ENCODE data around the gene EML6.

The EML6 gene

DNA sequence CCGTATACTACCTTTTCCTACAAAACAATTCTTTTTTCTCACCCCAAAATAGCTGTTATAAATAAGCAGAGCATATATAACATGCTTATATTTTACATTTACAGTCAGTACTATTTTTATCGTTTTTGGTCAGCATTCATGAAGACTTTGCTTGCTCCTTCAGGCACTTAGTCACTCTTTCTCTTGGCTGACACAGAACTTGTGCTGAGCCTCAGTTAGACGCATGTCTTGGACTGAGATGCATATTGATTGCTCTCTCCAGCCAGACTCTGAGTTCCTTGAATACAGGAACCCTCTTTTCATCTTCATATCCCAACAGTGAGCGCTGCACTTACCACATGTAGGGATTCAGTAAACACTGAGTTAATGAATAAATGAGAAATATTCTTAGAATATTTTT, 168.4 kb downstream of the EML6 start:
- DNase-seq = no peak

DNA sequence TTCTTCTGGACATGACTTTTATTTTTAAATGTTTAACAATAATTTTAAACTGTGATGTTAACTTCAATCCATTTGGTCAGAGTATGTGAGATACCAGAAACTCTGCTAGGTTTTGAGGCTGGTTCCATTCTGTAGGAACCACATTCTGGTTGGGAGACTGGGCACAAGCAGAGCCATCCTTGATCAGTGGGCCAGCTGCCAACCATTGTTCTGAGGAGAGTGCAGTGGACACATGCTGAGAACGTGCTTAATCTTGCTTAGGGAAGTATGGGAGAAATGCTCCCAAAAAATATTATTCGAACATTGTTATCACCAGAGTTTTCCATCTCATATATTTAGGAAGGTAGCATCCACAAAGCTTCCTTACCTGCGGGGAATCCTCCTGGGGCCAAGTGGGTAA, 171.0 kb downstream of the EML6 start:
- no peak for DNase-seq

DNA sequence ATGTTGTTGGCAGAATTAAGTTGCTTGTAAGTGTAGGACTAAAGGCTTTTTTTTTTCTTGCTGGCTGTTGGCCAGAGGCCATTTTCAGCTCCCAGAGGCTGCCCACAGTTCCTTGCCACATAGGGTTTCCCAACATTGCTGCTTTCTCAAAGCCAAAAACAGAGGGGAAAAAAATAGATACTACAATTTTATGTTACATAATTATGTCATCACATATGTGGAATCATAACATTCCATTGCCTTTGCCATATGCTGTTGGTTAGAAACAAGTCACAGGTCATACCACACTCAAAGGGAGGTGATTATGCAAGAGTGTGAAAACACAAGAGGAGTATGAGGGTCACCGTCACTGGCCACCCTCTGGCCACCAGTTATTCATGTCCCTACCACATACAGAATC, 172.3 kb downstream of the EML6 start:
- no peak for DNase-seq

DNA sequence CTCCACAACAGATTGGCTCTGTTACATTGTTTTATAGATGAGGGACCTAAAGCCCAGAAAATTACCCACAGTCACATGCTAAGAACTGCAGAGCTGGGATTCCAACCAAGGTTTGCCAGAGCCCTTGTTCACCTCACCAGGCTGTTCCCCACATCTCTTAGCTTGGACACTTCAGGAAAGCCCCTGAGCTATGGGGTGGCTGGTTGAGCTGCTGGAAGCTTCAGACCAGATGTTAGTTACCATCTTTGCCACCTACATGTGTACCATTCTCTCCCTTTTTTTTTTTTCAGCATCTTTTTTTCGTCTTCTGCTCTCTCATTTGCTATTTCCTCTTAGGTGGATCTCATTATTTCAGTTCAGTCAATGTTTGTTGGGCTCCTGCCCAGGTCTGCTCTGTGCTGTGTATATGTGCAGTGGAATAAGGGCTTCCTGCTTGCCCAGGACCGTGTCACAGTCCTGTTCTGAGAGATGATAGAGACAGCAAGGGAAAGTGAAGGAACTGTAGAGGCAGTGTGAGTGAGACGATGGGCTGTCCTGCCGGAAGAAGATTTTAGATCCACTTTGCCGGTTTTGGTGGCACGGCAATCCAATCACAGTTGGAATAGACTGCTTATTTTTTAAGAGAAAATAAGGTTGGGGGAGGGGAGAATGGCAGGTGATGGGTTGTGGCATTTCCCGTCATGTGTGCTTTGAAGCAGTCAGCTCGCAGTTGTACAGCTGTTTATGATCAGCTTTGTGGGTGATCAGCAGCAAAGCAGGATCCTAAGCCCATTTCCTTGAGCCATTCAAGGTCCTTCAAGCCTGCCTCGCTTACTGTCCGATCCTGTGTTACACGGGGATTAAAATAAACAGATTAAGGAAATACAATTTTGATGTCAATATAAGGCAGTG, 174.2 kb downstream of the EML6 start:
- no peak for DNase-seq

DNA sequence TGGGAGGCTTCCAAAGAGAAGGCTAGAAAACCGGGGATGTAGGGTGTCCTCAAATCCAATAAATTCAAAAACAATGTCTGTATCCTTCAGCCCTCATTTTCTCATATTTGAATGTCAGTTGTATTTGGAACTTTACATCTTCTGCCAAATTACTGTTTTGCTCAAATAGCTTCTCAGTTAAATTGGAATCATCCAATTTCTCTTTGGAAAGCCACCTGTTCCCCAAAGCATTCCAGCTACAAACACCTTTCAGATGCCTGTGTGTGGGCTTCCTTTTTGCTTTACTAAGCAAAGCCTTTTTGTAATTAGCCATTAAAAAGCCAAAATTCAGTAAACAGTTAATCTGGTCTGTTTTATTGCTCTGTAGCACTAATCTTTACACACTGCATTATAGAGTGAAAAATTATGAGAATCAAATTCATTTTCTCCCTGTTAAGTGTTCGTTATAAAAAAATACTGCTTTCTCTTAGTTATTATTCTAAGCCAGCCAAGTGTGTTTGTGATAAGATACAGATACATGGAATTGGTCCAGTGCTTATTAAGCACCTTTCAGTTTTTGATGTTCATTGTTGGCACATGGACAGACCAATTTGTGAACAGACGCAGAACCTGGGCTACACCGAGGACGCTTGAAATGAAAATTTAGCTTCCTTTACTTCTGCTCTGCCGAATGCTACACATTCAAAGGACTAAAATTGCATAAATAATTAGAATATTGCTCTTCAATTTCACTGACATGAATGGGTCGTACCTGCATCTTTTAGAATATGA, 175.2 kb downstream of the EML6 start:
- DNase-seq = no peak

DNA sequence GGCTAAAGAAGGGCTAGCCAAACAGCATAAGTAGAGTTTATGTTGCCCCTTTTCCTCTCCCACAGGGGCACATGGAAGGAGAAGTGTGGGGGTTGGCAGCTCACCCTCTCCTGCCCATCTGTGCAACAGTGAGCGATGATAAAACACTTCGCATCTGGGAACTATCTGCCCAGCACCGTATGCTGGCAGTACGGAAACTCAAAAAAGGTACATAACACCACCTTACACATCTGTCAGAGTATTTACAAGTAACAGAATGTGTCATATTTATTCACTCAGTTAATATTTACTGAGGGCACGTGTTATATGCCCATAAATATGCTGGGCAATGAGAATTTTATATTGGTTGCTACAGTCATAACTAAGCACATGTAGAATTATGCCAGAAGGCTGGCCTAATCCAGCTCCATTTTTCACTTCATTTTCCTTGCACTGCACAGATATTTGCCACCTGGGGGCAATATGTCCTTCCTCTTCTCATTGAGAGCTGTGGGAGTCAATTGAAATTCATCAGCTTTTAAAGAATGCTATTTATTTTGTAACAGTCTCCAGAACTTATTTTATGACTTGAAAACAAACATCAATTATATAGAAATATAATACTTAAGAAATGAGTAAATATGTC, 176.2 kb downstream of the EML6 start:
- no peak for DNase-seq

DNA sequence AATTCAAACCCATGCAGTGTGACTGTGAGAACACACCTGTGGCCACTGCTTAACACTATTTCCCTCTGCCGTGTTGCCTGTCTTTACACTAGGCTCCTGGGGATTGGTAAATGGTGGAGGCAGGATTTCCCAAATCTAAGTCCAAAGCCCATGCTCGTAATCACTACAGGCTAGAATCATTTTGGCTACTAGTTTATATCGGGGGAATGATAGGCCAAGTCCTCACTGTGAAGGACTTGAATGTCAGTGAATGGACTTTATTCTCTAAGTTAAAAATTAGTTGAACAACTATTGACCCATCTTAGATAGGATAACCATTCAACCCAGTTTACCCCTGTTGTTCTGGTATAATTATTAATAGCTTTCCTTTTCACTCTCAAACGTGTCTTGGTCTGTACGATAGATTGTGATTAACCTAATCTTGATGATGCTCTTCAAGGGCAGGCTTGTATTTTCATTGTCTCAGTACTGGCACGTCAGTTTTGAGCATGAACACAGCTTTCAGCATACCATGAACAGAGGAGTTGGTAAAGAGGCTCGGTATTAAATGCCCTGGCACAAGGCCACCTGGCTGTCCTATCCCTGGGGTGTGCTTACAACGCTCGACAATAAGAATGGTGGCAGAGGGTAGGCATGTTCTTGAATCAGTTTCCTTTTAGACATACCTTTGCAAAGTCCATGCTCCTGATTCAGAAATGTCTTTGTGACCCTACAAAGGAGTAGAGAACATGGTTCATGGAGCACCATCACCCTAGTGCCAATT, 177.9 kb downstream of the EML6 start:
- DNase-seq = no peak

DNA sequence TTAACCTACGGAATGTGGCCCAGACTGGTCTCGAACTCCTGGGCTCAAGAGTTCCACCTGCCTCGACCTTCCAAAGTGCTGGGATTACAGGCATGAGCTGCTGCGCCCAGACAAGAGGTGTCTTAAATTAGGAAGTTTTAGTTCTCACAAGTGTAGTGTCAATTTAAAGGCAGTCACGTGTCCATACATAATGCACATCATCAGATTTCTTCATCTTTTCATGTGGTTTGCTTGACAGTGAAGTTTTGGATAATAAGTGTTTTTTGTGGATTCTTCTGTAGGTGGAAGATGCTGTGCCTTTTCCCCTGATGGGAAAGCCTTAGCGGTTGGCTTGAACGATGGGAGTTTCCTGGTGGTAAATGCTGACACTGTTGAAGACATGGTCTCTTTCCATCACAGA, 179.3 kb downstream of the EML6 start:
- DNase-seq = no peak

DNA sequence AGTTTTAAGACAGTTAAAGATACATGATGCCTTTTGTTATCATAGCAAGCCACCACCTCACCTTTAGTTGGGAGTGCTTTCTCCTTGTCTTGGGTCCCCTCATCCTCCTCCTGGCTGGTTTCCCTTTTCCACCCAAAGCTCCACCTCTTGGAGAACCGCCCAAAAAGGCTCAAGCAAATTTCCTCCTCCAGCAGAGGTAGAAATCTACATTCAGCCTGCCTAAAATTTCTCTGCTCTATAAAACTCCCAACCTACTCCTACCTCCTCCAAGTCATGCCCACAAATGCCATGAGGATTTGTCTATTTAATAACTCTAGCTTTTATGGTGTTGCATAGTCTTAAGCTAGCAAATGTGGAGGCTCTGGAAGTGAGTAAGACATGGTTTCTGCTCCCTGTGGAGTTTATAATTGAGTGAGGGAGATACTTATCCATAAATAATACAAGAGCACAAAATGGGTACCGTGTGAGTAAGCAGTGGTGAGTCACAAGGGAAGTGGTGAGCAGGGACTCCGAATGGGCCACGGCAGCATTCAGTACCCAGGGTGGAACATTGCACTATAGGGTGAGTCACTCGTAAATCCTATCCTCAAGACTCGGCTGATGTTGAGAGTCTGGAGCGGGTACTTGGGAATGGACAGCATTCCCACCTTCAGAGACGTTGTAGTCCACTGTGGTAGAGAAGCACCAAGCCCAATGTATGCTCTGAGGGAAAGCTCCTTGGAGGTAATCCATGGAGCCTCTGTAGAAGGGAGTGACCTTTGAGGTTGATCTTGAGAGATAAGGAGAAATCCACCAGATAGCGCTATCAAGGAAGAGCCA, 180.5 kb downstream of the EML6 start:
- DNase-seq = peak; percentile 96

DNA sequence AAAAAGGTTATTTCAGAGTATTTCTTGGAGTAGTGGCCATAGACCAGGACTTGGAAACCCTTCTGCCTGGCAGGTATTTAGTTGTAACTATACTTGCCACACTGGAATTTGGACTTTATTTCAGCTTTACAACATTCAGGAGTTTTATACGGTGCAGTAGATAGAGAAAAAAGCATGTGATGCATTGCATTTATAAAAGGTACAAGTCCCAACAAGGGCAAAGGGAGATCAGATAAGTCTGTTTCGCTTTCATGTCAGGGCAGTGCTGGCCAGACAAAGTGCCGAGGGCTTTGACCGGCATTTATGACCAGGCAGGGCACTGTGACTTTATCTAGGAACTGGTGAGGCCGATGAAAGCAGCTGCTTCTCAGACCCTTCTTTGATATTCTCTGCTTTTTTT, 181.4 kb downstream of the EML6 start:
- no peak for DNase-seq

DNA sequence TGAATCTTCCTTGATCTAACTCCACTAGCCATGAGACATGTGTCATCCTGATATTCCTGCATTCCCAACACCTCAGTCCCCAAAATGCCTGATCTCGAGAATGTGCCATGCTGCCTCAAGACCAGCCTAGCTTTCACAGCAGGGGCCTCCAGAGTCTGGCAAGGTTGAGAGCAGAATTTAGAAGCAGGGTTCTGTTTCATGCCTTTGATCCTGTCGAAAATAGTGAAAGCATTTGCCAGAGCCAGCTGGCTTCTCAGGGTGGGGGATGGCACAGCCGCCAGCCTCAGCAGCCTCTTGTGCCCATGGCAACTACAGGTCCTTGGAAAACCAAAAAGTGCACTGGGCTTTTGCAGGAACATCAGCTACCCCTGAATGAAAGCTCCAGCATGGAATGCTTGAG, 183.3 kb downstream of the EML6 start:
- no peak for DNase-seq

DNA sequence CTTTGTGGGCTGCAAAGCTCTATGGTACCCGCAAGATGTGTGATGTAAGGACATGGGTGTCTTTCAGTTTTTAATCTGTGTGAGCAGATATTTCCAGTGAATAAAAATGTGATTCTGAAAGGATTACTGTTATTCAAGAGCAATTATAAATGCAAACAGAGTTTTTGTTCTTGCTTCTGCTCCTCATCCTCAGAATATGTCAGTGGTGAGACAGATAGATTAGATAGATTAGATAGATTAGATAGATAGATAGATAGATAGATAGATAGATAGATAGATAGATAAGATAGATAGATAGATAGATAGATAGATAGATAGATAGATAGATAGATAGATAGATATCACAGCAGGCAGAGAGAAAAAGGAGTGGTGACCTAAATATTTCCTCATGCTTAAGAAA, 184.2 kb downstream of the EML6 start:
- no peak for DNase-seq

DNA sequence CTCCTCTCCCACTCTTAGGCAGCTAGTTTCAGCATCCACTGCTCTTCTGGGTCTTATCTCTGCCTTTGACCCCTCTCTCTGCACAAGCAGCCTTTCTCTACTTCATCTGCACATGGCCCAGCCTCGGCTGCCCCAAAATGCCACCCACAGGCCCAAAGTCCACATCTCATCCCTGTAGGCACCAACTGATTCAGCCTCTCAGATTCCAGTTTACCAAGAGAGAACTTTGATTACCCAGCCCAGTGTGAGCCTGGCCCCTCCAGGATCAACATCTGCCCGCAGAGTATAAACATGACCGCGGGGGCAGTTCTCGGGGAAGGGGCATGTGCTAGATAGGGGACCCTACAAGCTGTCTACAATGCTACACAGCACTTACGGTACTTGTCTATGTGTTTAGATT, 185.1 kb downstream of the EML6 start:
- DNase-seq = no peak

DNA sequence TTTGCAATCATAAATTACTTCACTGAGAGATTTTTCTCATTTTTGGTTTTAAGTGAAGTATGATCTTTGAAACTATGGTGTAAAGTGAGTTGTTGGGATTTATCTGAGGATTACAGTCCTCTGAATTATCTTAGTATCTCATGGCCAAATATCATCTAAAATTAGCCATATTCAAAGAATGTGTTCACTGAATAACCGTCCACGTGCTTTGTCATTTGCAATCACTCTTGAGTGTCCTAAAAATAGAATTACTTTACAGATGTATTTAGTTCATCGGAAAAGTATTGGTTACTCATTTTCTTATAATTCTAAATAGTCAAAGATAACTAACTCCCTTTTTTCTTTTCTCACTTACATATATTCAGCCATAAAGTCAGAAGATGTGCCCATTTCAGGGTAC, 185.5 kb downstream of the EML6 start:
- DNase-seq = no peak

DNA sequence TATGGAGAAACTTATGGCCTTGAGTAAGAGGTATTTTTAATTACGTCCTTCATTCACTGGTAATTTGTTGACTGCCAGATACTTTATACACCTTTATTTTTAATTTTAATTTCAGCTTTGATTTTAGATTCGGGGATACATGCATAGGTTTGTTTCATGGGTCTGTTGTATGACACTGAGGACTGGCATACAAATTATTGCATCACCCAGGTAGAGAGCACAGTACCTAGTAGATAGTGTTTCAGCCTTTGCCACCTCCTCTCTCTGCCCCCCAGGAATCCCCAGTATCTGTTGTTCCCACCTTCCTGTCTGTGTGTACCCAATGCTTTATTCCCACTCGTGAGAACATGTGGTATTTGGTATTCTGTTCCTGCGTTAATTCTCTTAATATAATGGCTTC, 188.8 kb downstream of the EML6 start:
- DNase-seq = no peak

DNA sequence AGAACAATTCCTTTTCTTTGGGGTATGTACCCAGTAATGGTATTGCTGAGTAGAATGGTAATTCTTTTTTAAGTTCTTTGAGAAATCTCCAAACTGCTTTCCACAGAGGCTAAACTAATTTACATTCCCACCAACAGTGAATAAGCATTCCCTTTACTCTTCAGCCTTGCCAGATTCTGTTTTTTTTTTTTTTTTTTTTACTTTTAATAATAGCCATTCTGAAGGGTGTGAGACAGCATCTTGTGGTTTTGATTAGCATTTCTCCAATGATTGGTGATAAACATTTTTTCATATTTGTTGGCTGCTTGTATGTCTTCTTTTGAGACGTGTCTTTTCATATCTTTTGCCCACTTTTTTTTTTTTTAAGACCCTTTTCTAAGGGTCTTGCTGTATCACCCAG, 189.4 kb downstream of the EML6 start:
- no peak for DNase-seq

DNA sequence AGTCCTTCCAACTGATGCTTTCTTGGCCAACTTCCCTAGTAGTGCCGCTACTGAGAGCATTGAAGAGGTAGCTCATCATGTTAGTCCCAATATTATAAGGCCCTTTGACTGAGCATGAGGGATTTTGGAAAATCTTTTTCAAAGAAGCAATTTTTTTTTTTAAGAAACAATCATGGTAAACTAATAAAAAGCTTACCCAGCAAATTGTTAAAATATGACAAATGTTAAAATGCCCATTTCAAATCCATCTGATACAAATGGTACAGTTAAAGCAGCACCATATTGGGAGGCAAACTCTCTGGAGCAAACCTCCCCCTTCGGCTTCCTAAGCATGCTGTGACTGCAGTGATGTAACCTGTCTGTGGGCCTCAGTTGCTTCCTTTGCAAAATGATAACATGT, 191.2 kb downstream of the EML6 start:
- no peak for DNase-seq

DNA sequence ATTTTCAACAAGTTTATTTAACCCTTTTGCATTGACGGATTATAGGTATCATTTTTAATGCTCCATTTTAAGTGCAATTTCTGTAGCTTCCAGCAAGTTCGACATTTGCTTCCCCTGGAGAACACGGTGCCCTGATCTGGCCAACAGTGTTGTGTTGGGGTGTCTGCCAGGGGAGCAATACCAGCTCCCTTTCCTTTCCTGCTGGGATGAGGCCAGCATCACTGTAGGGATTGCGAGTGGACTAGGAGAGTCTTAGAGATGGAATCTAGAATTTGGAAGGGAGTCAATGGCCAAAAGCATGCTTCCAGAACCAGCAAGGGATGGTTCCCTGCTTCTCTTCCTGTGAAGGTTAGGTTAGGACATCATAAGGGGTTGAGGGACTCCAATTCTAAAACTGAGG, 191.6 kb downstream of the EML6 start:
- DNase-seq = no peak

DNA sequence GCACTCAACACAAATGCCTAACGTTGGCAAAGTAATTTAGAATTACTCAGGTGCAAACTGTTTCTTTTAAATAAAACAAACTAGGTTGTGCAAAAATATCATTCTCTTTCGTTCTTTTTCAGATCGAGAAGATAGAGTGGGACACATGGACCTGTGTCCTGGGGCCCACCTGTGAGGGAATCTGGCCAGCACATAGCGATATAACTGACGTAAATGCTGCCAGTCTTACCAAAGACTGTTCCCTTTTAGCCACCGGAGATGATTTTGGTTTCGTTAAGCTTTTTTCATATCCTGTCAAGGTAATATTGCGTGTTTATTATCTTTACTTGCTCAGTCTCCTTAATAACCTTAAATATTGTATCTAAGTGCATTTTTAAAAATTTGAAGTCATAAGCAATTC, 193.2 kb downstream of the EML6 start:
- no peak for DNase-seq

DNA sequence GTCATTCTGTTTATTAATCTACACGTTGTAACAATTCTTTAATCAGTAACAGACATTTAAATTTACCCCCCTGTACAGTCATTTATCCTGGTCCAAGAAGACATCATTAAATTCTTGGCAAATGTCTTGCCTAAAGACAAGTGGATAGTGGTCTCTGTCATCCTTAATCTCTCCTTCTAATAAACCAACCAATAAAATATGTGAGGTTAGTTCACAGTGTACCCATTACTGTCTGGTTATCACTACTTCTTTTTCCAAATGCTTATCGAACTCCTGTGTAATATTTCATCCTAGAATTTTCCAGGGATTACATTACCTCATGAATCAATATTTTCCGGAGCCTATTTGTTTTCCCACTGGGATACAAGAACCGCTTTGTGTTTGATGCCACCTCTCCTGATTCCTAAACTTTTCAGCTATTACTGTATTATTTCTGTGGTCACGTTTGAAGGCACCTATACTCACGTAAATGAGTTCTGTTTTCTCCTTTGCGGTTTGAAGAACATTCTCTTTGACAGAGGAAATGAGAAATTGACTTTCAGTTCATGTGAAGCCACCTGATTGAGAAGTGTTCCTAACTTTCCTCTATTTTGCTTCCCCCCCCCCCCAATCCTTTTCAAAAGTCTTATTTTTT, 195.3 kb downstream of the EML6 start:
- no peak for DNase-seq

DNA sequence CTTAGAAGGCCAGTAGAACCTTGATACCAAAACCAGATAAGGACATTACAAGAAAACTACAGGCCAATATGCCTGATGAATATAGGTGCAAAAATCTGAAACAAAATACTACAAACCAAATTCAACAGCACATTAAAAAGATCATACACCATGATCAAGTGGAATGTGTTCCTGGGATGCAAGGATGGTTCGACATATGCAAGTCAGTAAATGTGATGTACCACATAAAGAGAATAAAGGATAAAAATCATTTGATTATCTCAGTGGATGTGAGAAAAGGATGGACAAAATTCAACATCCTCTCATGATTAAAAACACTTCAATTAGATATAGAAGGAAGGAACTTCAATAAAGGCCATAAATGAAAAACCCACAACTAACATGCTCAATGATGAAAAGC, 197.2 kb downstream of the EML6 start:
- no peak for DNase-seq

DNA sequence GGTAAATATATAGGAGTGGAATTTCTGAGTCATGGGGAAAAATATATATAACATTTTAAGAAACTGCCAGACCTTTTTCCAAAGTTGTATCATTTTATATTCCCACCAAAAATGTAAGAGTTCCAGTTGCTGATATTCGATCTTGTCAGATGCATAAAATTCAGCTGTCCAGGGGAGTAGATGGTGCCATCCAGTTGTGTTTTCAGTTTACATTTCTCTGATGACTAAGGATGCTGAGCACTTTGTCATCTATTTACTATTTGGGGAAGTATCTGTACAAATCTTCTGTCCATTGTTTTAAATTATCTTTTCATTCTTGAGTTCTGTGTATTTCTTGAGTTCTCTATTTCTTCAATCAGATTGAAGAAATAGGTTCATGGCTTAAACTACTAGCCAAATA, 200.7 kb downstream of the EML6 start:
- no peak for DNase-seq

Data from amniotic stem cell (primary cell).